G401 (cell line): ENCODE results near the gene EFNA2. TPM values are rescaled to one million over a fixed set of nuclear protein-coding genes. Genes with fewer than 3 reads are reported as not detected.

Experiments
- DNase-seq: peaks from one replicate; pipeline ENCODE4 v3.0.0-alpha.2; 2015; ENCODE audit warnings: low spot score
- in situ Hi-C: cut with HindIII; loops from 2 replicates; pipeline ENCODE4 v1.10.0; 2016; ENCODE audit warnings: low sequenced_read_pairs, mixed read lengths
- total RNA-seq: library from RNA; depleted of rRNA; stranded (reverse); fragments of >200 nt; shearing (Covaris generic); gene quantifications from 2 replicates; pipeline ENCODE4 v1.2.3, GENCODE V29; 2014

Gene EFNA2
- total RNA-seq, 1 experiment from 2014 or later: 1.3 TPM

DNA sequence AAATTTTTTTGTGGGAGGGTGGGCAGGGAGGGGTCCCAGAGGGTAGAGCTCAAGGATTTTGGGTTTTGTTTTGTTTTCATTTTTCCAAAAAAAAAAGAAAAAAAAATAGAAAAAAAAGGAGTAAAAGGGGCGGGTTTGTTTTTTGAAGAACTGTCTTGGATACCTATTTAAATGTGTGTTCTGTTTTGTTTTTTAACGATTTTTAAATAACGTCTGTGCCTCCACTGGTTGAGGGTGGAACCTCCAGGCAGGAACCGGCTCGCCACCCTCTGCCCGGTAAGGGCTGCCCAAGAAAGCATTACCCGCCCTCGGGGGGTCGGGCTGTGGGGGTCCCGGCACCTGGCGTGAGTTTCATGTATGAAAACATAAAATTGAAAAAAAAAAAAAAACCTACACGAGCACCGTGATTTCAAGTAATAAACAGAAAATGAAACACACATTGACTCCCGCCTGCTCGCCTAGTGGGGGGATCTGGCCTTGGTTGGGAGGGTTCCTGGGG, 26.9 kb upstream of the EFNA2 start:
- in situ Hi-C loops: no loop called here
- DNase-seq: peak; percentile 15

DNA sequence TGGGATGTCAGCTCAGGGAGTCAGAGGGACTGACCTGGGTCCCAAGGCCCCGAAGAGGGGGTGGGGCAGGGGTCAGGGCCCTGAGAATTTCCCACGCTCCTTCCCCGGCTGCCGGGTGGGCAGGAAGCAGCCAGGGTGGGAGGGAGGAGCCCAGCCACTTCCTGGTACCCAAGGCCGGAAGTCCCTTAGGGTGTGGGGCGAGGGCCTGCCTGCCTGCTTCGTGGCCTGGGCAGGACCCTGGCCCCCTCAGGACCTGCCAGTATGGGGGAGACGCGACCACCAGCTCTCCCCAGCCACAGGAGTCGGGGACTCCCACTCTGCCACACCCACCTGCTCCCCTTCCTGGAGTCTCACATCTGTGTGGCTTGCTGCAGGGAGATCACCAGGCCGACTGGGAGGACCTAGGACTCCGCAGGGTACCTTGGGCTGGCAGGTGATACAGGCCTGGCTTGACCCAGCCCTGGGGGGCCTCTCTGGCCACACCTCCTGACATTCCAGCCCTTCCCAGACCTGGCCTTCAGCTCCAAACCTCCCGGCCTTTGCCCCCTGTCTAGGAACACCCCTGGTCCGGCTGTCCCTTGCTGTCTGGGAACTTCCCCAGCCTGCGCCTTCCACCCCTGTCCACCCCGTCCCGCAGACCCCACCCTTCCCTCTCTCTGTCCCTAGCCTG, 26.3 kb upstream of the EFNA2 start:
- peak; percentile 42 for DNase-seq
- in situ Hi-C loops: no loop called here

DNA sequence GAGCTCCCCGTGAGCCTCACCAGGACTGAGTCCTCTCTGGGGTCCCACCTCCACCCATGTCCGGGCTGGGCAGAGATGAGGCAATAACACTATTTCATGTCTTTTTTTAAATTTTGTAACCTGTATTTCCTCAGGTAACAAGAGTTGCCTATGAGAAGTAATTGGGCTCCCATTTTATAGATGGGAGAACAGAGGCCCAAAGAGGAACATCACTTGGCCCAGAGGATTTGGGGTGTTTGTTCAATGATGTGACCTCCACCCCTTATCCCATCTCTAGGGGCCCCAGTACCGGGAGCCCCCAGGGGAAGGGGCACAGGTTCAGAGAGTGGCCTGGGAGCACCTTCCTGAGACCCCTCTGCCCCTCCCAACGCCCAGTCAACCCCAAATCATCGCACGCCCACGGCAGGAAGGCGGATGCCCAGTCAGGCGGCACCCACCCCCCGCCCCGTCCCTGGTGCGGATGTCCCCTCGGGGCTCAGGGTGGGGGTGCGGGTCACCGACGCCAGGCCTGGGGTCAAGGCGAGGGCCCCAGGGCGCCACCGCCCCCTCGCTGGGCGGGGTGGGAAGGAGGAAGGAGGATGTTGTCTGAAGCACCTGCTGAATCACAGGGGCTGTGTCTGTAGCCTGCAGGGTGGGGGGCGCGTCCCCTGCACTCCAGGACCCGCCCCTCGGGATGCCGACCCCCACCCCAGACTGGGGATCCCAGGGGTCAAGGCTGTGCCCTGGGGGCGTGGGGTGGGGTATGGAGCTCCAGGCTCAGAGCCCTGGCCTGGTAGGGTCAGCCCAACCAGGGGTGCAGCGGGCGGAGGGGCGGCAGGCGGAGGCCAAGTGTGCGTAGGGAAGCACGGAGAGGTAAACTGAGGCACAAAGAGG, 25.6 kb upstream of the EFNA2 start:
- DNase-seq: peak; percentile 13
- in situ Hi-C loops: no loop called here

DNA sequence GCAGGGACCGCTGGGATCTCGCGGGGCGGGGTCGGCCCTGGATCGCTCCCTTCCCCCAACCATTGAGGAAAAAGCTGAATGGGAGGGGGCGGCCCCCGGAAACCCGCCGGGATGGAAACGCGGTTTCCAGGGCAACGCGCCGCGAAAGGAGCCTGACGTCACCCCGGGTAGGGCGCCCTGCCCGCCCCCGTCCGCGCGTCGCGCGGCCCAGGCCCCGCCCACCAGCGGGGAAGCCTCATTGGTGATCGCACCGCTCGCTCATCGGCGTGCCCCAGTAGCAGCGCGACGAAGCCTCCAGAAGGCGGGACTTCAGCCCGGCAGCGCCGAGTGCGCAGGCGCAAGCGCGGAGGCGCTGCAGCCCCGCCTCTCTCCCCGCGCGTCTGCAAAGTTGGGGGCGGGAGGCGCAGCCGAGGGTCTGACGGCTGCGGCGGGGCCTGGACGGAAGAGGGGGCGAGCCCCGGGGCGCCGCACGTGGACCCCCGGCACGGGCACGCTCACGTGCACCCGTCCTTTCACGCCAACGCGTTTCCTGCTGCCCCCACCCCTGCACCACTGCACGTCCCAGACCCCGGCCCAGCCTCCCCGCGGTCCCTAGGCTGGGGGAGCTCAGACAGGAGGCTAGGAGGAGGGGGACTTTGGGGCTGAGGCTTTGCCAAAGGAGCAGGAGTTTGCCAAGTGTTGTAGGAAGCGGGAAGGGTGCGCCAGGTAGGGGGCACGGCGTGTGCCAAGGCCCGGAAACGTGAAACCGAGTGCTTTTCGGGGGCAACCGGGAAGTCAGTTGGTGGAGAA, 24.7 kb upstream of the EFNA2 start:
- peak; percentile 95 for DNase-seq
- in situ Hi-C loops: no loop called here

DNA sequence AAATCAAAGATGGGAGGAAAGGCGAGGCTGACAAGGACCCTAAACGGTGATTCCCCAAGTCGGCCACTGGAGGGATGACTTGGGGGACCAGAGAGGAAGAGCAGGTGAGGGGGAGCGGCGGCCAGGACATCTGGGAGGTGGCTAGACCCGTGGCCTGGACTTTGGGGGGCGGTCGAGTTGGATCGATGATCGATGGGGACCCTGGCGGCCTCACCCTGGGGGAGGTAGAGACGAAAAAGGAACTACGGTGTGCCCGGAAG, 24.2 kb upstream of the EFNA2 start:
- DNase-seq: no peak
- in situ Hi-C loops: no loop called here

DNA sequence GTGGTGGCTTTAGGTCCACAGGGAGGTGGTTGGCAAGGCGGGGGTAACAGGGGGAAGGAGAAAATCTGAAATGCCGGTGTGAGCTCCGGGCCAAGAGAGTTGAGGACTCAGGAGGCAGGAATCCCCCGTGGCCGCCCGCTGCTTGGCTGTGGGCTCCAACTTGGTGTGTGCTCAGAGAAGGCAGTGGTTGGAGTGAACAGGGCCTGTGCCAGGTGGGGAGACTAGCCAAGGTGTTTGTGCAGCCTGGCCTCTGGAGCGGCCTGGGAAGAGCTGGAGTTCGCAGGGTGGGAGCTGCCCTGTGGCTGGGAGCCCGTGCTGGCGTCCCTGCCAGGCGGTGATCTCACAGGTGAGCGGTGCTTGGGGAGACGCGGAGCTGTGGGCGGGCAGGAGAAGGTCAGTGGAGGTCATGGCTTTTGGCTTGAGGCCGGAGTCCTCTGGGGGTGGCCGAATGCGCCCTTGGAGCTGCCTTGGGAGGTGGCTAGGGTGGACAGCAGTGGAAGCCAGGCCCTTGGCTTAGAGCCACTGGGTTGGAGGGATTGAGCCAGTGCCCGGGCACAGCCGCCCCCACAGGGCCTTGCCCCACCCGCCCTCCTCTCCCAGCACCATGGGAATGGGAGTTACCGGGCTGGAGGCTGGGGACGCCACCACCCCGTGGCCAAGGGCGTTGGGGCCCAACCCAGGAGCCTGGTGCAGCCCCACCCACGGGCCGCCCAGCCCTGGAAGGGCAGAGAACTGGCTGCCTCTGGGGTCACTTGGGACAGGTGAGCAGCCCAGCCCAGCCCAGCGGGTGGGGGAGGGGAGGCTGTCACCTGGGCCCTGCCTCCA, 23.7 kb upstream of the EFNA2 start:
- DNase-seq: peak; percentile 73
- in situ Hi-C loops: no loop called here

DNA sequence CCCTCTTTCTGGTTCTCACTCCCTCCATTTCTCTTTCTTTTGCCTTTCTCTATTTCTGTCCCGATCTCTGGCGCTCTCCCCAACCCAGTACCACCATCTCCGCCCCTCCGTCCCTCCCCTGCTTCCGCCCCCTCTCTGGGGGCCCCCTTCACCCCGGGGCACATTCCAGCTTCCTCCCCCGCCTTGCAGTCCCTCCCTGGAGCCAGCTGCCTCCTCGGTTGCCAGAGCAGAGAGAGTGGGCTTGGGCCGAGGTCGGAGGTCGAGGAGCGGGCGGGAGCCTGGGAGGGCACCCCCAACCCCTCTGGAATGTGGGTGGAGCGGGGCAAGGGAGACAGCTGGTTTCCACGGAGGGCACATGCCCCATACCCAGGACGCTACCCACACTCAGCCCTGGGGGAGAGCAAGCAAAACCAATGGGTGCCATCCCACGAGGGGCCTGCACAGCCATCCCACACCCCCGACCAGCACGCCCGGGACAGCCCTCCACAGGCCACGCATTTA, 23.0 kb upstream of the EFNA2 start:
- peak; percentile 25 for DNase-seq
- in situ Hi-C loops: no loop called here

DNA sequence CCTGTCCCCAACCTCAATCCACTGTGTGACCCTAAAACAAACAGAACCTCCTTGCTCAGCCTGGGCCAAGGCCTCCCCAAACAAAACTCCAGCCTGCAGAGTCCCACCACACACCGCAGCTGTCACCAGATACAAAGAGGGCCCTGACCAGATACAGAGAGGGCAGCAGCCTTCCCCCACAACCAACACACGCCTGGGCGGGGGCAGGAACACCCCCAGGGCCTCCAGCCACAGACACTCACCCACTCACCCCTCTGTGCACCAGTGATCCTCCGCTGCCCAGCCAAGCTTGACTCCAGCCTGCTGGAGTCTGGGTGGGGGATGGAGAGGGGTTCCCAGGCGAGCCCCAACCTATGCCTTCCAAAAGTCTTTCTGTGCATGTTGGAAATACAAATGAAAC, 22.5 kb upstream of the EFNA2 start:
- DNase-seq: no peak
- in situ Hi-C loops: no loop called here

DNA sequence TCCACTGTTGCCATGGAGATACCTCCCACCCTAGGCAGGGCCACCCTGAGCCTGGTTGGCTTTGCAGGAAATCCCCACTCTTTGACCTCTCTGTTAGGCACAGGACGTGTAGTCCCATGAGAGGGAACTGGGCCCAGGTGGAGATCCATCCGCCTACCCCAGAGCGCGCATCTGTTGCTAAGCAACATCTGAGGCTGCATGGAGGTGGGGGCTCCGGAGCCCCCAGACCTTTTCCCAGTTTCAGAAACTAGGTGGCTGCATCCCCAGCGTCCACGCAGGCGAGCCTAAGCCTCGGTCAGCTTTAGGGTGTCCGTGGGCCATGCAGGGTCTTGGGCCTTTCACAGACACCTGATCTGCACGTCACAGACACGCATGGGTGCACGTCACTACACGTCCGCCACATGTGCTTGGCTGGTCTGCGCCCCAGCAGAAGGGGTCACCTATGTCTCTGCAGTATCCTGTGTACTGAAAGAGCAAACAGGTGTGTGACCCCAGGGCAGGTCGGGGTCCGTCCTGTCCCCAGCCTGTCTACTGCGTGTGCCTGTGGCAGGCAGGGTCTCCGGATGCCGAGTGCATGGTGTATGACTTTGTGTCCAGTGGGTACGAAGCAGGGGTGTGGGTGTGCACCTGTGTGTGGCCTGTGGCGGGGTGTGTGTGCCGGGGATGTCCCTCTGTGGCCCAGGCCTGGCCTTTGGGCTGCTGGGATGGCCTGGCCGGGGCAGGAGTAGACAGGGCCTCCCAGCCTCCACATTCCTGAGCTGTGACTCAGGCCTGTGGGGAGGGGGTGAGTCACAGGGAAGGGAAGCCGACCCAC, 20.7 kb upstream of the EFNA2 start:
- no peak for DNase-seq
- in situ Hi-C loops: no loop called here

DNA sequence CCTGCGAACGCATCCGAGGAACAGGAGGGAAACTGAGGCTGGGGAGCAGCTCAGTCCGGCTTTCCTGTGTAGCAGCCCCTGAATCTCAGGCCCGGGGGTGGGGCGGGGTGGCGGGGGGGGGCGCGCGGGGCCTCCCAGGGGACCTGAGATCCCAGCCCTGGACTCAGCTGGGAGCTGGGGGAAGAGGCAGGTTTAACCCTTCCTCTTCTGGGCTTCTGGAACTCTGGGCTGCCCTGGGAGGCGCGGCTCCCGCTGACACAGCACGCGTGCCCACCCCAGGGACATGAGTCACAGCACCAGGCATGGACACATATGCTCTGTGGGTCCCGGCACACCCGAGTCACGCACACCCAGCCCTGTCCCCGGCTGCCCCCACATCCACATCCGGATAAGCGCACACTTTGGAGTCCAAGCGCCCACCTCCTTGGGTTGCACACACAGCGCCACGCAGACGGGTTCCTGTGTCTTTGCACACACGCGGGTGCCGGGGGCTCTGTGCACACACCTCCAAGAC, 20.0 kb upstream of the EFNA2 start:
- DNase-seq: no peak
- in situ Hi-C loops: no loop called here

DNA sequence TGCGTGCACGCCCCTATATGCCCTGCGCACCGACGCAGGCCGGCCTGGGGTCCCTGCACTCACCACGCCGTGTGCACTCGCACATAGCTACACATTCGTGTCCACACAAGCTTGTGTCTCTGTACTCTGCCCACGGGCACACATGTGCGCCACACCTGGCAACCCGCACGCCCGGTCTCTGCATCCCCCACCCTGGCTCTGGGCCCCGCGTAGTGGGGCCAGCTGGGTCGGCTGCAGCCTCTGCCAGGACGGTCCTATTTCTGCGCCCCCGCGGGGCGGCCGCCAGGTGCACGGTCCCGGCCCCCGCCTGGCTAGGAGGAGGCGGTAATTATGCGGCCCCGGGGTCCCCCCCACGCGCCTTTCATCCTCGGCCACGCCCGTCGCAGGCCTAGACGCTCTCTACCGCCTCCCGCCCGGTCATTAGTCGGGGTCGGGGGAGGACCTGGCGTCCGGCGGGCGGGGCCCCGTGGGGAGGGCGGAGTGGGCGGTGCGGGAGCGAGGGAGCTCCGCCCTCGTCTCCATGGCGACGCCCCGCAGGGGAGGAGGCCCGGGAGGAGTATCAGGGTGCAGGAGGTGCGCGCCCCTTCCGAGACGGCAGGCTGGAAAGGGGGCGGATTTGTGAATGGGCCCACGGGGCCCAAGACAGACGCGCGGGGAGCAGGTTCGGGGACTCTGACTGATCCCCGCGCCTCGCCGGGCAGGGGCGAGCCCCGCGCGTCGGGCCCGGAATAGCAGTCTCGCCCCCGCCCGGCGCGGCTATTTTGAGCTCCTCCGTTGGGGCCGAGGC, 19.4 kb upstream of the EFNA2 start:
- peak; percentile 91 for DNase-seq

DNA sequence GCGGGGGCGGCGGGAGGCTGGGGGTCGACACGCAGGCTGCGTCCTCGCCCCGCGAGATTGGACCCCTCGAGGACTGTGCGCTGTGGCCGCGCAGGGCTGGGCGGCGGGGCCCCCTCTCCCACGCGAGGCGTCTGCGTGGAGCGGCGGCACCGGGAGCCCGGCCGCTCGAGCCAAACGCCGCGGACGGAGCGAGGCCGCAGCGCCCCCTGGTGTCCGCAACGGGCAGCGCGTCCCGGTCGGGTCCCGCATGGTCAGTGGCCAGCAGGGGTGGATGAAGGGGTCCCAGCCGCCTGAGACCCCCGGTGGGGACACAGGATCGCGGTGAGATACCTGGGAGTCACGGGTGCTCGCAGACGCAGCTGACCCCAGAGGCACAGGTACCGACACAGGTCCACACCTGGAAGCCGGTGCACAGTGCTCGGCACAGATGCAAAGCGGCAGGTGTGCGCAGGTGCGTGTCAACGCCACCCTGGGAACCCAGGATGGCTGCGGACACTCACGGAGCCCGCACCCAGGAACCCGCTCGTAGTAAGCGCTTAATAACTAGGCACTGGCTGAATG, 18.7 kb upstream of the EFNA2 start:
- DNase-seq: peak; percentile 68
- in situ Hi-C loops: no loop called here

More for the DNA sequence above, 19.4 kb upstream of the EFNA2 start:
- in situ Hi-C loops: no loop called here

DNA sequence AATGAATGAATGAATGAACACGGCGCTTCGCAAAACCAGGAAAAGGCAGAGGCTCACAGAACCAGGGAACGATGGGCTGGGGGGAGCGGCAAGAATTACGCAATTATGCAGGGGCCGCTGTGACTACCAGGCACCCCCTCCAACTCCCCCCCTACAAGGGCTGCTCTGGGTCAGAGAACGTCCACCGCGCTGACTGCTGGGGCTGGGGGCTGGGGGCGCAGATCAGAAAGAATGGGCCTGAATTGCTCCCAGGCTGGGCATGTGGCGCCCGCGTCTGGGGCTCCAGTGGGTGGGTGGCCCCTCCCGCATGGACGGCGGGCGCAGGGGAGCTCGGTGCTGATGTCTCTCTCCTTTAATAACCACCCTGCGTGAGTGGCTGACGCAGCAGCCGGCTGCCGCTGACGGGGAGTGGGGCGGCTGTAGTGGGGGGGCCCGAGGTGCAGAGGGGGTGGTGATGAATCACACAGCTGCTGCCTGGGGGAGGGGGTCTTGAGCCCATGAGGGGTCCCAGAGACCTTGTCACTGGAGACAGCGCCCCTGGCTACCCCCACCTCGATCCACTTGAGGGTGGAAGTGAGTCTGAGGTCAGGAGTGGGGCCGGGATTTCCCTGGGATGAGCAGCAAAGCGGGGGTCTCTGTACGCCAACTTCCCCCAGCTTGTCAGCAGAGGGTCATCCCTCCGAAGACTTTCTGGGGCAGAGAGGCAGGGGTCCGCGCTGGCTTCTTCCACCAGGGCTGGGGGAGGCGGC, 18.0 kb upstream of the EFNA2 start:
- no peak for DNase-seq
- in situ Hi-C loops: no loop called here

DNA sequence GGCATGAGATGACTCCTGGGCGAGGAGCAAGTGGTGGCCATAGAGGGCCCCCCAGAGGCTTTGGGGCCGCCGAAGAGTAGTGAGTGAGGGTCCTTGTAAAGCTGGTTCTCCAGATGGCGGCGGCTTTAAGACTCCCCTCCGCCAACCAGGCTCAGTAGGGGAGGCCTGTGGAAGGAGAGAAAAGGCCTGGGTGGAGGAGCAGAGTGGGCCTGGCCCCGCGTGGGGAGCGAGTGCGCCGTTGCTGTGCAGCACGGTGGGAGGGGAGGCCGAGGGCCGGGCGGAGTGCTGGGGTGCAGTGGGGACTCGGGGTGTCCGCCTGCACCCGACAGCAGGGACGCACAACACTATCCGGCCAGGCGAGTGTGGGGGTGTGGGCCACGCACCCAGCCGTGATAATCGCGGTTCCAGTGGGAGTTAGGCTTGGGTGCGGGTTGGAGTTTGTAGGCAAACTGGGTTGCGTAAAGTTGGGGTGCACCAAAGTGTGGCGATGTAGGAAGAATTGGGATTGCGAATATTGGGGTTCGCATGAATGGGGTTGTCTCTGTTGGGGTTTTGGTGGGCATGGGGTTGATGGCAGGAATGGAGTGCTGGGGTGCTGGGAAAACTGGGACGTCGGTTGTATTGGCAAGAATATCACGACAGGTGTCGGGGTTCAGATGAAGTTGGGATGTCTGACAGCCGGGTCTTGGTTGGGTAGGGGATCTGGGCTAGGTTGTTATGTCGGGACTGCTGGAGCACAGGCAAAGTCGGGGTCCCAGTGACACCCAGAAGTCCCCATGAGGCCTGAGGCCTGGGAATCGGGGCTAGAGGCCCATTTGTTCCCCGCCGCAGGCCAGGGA, 17.2 kb upstream of the EFNA2 start:
- no peak for DNase-seq
- in situ Hi-C loops: no loop called here

DNA sequence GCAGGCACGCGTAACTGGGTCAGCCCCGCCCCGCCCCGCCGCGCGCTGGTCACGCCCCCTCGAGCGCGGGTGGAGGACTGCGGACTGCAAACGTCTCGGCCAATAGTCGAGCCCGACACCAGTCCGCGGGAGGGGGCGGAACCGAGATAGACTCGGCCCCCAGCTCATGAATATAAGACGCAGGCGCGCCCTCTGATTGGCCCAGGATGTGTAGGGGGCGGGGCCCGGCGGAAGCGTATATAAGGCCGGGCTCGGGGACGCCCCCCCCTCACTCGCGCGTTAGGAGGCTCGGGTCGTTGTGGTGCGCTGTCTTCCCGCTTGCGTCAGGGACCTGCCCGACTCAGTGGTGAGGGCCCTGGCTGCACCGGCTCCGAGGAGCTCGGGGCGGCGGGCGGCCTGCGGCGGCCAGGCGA, 16.6 kb upstream of the EFNA2 start, which contains the start of gene CIRBP:
Gene CIRBP, plus strand, starts transcription at position 268 of the 413 bp plus-strand sequence. CDS start 1,602 bp downstream, outside the sequence.
- peak; percentile 100 for DNase-seq
- in situ Hi-C loops: no loop called here
